ENCODE results near the gene C1orf216.

- TF ChIP-seq CTCF (IDR thresholded peaks at IDR 0.05) (no peak), EP300 (IDR thresholded peaks at IDR 0.05; ENCODE audit: low read depth) (no peak), POLR2A (IDR thresholded peaks at IDR 0.05) (no peak)
Measured at GRCh38 chr1:35727434-35728040, 8.9 kb upstream of the C1orf216 start.
